ENCODE data around the gene THAP4.

THAP4 gene

GRCh38 chr2:241535871-241536655, 100.9 kb downstream of the THAP4 start:
- TF ChIP-seq CTCF (IDR thresholded peaks at IDR 0.05; ENCODE audit: insufficient read depth, low read depth, low read length, missing control alignments), result no peak
- H3K4me3 ChIP-seq (ENCODE audit: low read depth, low read length), result no peak overlapping the region
- no peak for DNase-seq (ENCODE audit: low read depth)

GRCh38 chr2:241534701-241535375, 102.1 kb downstream of the THAP4 start:
- no peak overlapping the region for H3K4me3 ChIP-seq (ENCODE audit: low read depth, low read length)
- no peak for DNase-seq (ENCODE audit: low read depth)
- no peak for TF ChIP-seq CTCF (IDR thresholded peaks at IDR 0.05; ENCODE audit: insufficient read depth, low read depth, low read length, missing control alignments)

Measured in GM12865 (cell line).